Esophagus muscularis mucosa (tissue), 3 donors: ENCODE measurements around the gene ACTN4.

Experiments used
- POLR2A ChIP-seq: fragments of 450-650 bp; IDR thresholded peaks from one replicate; pipeline ENCODE4 v1.6.1; 2017; ENCODE audit warnings: antibody characterized with exemption, moderate library complexity, mild to moderate bottlenecking, low read depth
- POLR2AphosphoS5 ChIP-seq, 2 donors: sonication (generic); formaldehyde crosslinking; IDR thresholded peaks; one replicate each; pipeline ENCODE4 v1.6.1; 2017; ENCODE audit warnings: antibody characterized with exemption in 2 of 2
- TF ChIP-seq, protein P1 (sequence below), 3 experiments: fragments of 200-600 bp in 2 of 3; fragments of 450-650 bp in 1 of 3; sonication (generic) in 2 of 3; IDR thresholded peaks; one replicate each; pipeline ENCODE4 v1.5.1; 2017 to 2019; ENCODE audit warnings: antibody characterized with exemption in 3 of 3, mild to moderate bottlenecking in 2 of 3, moderate library complexity in 1 of 3

- TF ChIP-seq, protein P1, sequence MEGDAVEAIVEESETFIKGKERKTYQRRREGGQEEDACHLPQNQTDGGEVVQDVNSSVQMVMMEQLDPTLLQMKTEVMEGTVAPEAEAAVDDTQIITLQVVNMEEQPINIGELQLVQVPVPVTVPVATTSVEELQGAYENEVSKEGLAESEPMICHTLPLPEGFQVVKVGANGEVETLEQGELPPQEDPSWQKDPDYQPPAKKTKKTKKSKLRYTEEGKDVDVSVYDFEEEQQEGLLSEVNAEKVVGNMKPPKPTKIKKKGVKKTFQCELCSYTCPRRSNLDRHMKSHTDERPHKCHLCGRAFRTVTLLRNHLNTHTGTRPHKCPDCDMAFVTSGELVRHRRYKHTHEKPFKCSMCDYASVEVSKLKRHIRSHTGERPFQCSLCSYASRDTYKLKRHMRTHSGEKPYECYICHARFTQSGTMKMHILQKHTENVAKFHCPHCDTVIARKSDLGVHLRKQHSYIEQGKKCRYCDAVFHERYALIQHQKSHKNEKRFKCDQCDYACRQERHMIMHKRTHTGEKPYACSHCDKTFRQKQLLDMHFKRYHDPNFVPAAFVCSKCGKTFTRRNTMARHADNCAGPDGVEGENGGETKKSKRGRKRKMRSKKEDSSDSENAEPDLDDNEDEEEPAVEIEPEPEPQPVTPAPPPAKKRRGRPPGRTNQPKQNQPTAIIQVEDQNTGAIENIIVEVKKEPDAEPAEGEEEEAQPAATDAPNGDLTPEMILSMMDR (IDR thresholded peaks at IDR 0.05): no peak
- no peak for TF ChIP-seq POLR2A
- TF ChIP-seq POLR2AphosphoS5 (IDR thresholded peaks at IDR 0.05): no peak
Measured at GRCh38 chr19:38737281-38737865, 89.9 kb downstream of the ACTN4 start.
